ENCODE results near the gene MEGF11.

DNA sequence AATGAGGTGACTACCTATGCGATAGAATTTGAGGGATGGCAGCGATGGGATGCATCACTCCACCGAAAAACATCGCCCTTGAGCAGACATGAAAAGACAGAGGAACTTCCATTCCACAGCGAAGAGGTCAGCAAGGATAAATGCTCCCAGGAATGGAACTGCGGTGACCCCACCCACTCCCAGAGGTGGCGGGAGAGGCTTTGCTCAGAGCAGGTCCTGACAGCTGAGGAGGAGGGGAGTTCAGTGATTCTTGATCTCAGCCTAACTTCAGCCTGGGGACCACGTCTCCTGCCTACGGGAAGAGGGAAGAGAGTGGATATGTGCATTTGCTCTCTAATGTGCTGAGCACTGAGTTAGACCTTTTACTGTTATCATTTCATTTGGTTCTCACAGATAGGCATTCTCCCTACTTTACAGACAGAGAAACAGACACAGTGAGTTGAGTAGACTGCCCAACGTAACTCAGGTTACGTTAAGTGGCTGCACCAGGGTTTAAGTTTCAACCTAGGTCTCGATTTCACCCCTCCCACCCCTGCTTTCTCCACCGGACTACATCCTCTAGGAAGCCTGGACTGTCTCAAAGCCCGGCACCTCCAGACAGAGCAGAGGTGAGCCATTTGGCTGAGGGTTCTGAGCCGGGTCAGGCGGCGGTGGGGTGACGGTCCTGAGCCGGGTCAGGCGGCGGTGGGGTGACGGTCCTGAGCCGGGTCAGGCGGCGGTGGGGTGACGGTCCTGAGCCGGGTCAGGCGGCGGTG lies 214.3 kb downstream of the MEGF11 start:
- TF ChIP-seq ZC3H10 (CRISPR knock-in tag; IDR thresholded peaks at IDR 0.05) (no peak), SNAI2 (CRISPR knock-in tag; IDR thresholded peaks at IDR 0.05) (no peak), ZNF565 (CRISPR knock-in tag; conservative IDR thresholded peaks at IDR 0.05; ENCODE audit: low read depth) (no peak), ZNF8 (CRISPR knock-in tag; IDR thresholded peaks at IDR 0.05) (no peak), TCF4 (CRISPR knock-in tag; IDR thresholded peaks at IDR 0.05; ENCODE audit: borderline replicate concordance) (no peak), ZNF70 (CRISPR knock-in tag; IDR thresholded peaks at IDR 0.05) (no peak), TOX (CRISPR knock-in tag; IDR thresholded peaks at IDR 0.05; ENCODE audit: borderline replicate concordance) (no peak), RARB (CRISPR knock-in tag; IDR thresholded peaks at IDR 0.05) (no peak), ZFP3 (CRISPR knock-in tag; IDR thresholded peaks at IDR 0.05) (no peak), CSDC2 (CRISPR knock-in tag; IDR thresholded peaks at IDR 0.05) (no peak), ZFP30 (CRISPR knock-in tag; IDR thresholded peaks at IDR 0.05) (no peak)
- TF ChIP-seq, protein P1, sequence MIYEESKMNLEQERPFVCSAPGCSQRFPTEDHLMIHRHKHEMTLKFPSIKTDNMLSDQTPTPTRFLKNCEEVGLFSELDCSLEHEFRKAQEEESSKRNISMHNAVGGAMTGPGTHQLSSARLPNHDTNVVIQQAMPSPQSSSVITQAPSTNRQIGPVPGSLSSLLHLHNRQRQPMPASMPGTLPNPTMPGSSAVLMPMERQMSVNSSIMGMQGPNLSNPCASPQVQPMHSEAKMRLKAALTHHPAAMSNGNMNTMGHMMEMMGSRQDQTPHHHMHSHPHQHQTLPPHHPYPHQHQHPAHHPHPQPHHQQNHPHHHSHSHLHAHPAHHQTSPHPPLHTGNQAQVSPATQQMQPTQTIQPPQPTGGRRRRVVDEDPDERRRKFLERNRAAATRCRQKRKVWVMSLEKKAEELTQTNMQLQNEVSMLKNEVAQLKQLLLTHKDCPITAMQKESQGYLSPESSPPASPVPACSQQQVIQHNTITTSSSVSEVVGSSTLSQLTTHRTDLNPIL (CRISPR knock-in tag; IDR thresholded peaks at IDR 0.05; ENCODE audit: low read depth), result no peak
- TF ChIP-seq, protein P2, sequence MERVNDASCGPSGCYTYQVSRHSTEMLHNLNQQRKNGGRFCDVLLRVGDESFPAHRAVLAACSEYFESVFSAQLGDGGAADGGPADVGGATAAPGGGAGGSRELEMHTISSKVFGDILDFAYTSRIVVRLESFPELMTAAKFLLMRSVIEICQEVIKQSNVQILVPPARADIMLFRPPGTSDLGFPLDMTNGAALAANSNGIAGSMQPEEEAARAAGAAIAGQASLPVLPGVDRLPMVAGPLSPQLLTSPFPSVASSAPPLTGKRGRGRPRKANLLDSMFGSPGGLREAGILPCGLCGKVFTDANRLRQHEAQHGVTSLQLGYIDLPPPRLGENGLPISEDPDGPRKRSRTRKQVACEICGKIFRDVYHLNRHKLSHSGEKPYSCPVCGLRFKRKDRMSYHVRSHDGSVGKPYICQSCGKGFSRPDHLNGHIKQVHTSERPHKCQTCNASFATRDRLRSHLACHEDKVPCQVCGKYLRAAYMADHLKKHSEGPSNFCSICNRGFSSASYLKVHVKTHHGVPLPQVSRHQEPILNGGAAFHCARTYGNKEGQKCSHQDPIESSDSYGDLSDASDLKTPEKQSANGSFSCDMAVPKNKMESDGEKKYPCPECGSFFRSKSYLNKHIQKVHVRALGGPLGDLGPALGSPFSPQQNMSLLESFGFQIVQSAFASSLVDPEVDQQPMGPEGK (CRISPR knock-in tag; IDR thresholded peaks at IDR 0.05; ENCODE audit: borderline replicate concordance), result no peak
- TF ChIP-seq, protein P3, sequence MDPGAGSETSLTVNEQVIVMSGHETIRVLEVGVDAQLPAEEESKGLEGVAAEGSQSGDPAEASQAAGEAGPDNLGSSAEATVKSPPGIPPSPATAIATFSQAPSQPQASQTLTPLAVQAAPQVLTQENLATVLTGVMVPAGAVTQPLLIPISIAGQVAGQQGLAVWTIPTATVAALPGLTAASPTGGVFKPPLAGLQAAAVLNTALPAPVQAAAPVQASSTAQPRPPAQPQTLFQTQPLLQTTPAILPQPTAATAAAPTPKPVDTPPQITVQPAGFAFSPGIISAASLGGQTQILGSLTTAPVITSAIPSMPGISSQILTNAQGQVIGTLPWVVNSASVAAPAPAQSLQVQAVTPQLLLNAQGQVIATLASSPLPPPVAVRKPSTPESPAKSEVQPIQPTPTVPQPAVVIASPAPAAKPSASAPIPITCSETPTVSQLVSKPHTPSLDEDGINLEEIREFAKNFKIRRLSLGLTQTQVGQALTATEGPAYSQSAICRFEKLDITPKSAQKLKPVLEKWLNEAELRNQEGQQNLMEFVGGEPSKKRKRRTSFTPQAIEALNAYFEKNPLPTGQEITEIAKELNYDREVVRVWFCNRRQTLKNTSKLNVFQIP (CRISPR knock-in tag; IDR thresholded peaks at IDR 0.05; ENCODE audit: borderline replicate concordance, low read depth), result no peak
